Type B pancreatic cell (in vitro differentiated cells): Measurements from ENCODE around the gene LTF. TPM values are rescaled to one million over a fixed set of nuclear protein-coding genes. Genes with fewer than 3 reads are reported as not detected.

ENCODE experiments used
- DNase-seq: peaks from one replicate; pipeline ENCODE4 v3.0.0; 2021; ENCODE audit warnings: mixed read lengths; ENCODE audit not compliant: unreplicated experiment; ENCODE audit errors: extremely low spot score
- H3K27ac Mint-ChIP-seq: 2 replicates; pipeline ENCODE4 v1.8.0; 2021; ENCODE audit warnings: mild to moderate bottlenecking, mixed read lengths
- H3K27me3 Mint-ChIP-seq: 2 replicates; pipeline ENCODE4 v1.8.0; 2021; ENCODE audit warnings: mixed read lengths
- H3K36me3 Mint-ChIP-seq: 2 replicates; pipeline ENCODE4 v1.8.0; 2021; ENCODE audit warnings: mixed read lengths
- H3K4me1 Mint-ChIP-seq: one replicate; pipeline ENCODE4 v1.8.0; 2021; ENCODE audit warnings: mixed read lengths; ENCODE audit not compliant: unreplicated experiment
- H3K4me3 Mint-ChIP-seq: 2 replicates; pipeline ENCODE4 v1.8.0; 2021; ENCODE audit warnings: mild to moderate bottlenecking, mixed read lengths
- H3K9me3 Mint-ChIP-seq: 2 replicates; pipeline ENCODE4 v1.8.0; 2021; ENCODE audit warnings: mixed read lengths
- total RNA-seq: library from RNA; stranded (reverse); gene quantifications from 2 replicates; pipeline ENCODE4 v1.2.1, GENCODE V29; 2021; ENCODE audit warnings: low replicate concordance
- TF ChIP-seq, protein P1 (sequence below): fragments of 200-600 bp; sonication (generic); conservative IDR thresholded peaks from 2 replicates; pipeline ENCODE4 v1.5.0; 2021; ENCODE audit warnings: antibody characterized with exemption, mild to moderate bottlenecking

Gene LTF
- total RNA-seq, 1 donor from 2014 or later: not detected

DNA sequence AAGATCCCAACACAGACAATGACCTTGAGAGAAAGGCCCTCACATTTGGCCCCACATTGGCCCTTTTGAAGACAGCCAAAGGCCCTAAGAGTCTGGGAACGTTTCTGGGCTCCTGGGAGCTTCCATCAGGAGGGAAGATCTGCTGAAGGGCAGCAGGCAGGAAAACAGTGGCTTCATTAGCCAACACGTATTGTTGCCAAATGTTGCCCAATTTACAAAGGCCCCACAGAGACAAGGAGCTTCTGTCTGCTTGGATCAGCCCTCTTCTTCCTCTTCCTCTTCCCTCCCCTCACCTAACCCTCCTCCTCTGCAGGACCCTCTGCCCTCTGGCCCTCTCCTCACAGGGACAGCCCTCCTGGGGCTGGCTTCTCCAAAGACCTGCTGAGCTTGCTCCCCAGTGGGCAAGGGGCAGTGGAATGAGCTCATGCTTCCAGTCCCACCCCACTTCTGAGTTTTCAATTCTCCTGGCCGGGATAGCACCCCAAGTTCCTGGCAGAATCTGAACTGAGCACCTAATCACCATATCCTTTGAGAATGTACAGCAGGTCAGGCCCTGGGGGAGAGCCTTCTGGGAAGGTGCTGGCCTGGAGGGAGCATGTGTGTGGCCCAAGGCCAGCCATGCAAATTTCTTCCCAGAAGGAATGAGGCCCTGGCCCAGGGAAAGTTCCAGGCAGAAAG is 5.1 kb upstream of the LTF start:
- peaks cover under 1% of the 10 kb centered on the region for H3K36me3 Mint-ChIP-seq
- H3K4me3 Mint-ChIP-seq: no peak overlapping the region
- TF ChIP-seq, protein P1, sequence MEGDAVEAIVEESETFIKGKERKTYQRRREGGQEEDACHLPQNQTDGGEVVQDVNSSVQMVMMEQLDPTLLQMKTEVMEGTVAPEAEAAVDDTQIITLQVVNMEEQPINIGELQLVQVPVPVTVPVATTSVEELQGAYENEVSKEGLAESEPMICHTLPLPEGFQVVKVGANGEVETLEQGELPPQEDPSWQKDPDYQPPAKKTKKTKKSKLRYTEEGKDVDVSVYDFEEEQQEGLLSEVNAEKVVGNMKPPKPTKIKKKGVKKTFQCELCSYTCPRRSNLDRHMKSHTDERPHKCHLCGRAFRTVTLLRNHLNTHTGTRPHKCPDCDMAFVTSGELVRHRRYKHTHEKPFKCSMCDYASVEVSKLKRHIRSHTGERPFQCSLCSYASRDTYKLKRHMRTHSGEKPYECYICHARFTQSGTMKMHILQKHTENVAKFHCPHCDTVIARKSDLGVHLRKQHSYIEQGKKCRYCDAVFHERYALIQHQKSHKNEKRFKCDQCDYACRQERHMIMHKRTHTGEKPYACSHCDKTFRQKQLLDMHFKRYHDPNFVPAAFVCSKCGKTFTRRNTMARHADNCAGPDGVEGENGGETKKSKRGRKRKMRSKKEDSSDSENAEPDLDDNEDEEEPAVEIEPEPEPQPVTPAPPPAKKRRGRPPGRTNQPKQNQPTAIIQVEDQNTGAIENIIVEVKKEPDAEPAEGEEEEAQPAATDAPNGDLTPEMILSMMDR: no peak
- H3K9me3 Mint-ChIP-seq: peaks cover 2% of the 10 kb centered on the region
- H3K4me1 Mint-ChIP-seq: no peaks in the 10 kb centered on the region
- H3K27me3 Mint-ChIP-seq: peaks cover 34% of the 10 kb centered on the region
- no peak for DNase-seq
- H3K27ac Mint-ChIP-seq: no peak overlapping the region

DNA sequence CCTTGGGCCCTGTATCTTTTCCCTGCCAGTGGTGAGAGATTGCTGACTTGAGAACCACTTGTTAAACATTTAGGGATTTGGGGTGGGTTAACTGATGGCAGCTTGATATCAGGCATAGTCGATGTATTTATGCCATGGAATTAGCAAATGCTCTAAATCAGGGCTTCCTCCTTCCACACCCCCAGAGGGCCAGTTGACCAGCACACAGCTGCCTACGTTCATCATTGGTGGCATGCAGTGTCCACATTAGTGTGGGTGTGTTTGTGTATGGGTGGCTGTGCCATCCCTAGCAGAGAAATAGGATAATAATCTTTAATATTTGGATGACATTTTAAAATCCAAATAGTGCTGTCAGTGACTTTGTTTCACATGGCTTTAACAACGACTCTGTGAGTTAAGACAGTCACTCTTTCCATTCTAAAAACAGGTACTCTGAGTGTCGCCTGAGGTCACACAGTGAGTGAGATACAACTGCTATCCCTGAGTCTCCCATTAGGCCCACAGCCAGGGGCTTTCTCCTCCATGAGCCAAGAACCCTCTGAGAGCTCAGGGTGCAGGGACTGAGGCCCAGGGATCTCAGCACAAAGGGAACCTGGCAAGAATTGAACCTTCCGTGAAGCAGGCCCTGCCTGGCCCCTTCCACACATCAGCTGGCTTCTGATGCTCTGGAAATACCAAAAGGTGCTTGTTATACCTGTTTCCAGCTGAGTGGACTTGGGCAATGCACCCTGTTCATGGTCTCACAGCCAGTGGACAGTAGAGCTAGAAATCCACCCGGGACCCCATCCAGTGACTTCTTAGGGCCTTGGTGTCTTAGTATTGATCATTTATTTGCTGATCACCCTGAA is 4.3 kb upstream of the LTF start:
- H3K27ac Mint-ChIP-seq: no peak overlapping the region
- peaks cover 36% of the 10 kb centered on the region for H3K27me3 Mint-ChIP-seq
- TF ChIP-seq, protein P1: no peak
- H3K4me3 Mint-ChIP-seq: no peak overlapping the region
- H3K4me1 Mint-ChIP-seq: no peaks in the 10 kb centered on the region
- H3K36me3 Mint-ChIP-seq: no peaks in the 10 kb centered on the region
- H3K9me3 Mint-ChIP-seq: no peaks in the 10 kb centered on the region
- no peak for DNase-seq

DNA sequence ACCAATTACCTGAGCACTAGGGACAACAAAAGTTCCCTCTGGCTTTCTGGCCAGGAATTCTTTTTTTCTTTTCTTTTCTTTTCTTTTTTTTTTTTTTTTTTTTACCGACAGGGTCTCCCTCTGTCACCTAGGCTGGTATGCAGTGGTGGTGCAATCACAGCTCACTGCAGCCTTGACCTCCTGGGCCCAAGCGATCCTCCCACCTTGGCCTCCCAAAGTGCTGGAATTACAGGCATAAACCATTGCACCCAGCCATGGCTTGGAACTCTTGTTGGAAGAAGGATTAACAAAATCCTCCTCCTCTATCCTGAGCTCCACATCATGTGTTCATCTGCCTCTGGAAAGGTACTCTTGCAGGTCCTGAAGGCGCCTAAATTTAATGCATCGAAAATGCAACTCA is 2.9 kb upstream of the LTF start:
- DNase-seq: no peak
- no peak overlapping the region for H3K4me3 Mint-ChIP-seq
- no peaks in the 10 kb centered on the region for H3K4me1 Mint-ChIP-seq
- H3K36me3 Mint-ChIP-seq: no peaks in the 10 kb centered on the region
- peaks cover 33% of the 10 kb centered on the region for H3K27me3 Mint-ChIP-seq
- TF ChIP-seq, protein P1: no peak
- no peaks in the 10 kb centered on the region for H3K9me3 Mint-ChIP-seq
- no peak overlapping the region for H3K27ac Mint-ChIP-seq

DNA sequence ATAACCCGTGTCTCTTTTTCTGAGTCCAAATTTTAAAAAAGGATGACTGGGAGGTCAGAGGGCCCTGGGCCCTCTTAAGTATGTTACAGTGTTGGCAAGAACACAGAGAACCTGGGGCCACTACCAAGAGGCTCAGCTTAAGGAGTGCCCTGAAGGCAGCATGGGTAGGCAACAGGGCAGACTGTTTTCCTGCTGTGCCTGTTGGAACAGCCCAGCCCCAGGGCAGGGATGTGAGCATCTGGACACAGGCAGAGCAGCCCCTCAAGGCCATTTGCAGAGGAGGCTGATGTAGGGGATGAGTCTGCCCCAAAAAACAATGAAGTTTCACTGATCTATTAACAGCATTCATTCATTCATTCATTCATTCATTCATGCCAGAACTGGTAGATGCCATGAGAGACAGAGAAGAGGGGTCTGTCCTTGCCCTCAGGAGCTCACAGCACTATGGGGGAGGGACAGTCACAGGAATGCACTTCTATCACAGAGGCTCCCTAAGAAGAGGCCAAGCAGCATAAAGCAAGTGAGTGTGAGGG is 2.2 kb upstream of the LTF start:
- TF ChIP-seq, protein P1: no peak
- Mint-ChIP-seq H3K27ac (no peak overlapping the region), H3K36me3 (no peaks in the 10 kb centered on the region), H3K4me3 (no peak overlapping the region), H3K4me1 (no peaks in the 10 kb centered on the region), H3K27me3 (peaks cover 36% of the 10 kb centered on the region), H3K9me3 (no peaks in the 10 kb centered on the region)
- DNase-seq: peak; percentile 22

DNA sequence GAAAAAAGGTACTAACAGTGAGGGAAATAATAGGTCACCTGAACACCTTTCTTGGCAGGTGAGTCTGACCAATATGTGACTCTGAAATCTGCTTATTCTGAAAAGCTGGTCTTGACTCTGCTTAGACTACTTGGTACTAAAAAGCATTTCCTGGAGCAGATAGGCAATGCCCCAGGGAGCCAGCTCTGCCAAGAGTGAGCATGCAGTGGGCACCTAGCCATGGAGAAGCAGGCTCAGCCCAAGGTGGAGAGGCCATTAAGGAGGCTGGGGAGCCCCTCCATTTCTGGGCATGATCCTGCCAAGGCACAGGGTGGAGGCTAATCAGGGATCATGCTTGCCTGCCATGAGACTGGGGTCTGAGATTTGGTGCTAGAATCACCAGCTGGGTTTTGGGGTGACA is 1.6 kb upstream of the LTF start:
- Mint-ChIP-seq H3K36me3 (no peaks in the 10 kb centered on the region), H3K27ac (no peak overlapping the region), H3K27me3 (peaks cover 36% of the 10 kb centered on the region), H3K9me3 (no peaks in the 10 kb centered on the region), H3K4me3 (no peak overlapping the region), H3K4me1 (no peaks in the 10 kb centered on the region)
- TF ChIP-seq, protein P1: no peak
- peak; percentile 52 for DNase-seq
